Testis (tissue), 2 donors: ENCODE data around the gene PSAP.

Source experiments
- POLR2A ChIP-seq: fragments of 450-650 bp; IDR thresholded peaks from one replicate; pipeline ENCODE4 v1.6.1; 2017; ENCODE audit warnings: antibody characterized with exemption, mild to moderate bottlenecking, moderate library complexity
- TF ChIP-seq, protein P1 (sequence below), 3 experiments: fragments of 450-650 bp in 2 of 3; fragments of 200-600 bp in 1 of 3; sonication (generic) in 1 of 3; IDR thresholded peaks; one replicate each; pipeline ENCODE4 v1.5.1; 2016 to 2019; ENCODE audit warnings: antibody characterized with exemption in 3 of 3, mild to moderate bottlenecking in 2 of 3, moderate library complexity in 1 of 3

DNA sequence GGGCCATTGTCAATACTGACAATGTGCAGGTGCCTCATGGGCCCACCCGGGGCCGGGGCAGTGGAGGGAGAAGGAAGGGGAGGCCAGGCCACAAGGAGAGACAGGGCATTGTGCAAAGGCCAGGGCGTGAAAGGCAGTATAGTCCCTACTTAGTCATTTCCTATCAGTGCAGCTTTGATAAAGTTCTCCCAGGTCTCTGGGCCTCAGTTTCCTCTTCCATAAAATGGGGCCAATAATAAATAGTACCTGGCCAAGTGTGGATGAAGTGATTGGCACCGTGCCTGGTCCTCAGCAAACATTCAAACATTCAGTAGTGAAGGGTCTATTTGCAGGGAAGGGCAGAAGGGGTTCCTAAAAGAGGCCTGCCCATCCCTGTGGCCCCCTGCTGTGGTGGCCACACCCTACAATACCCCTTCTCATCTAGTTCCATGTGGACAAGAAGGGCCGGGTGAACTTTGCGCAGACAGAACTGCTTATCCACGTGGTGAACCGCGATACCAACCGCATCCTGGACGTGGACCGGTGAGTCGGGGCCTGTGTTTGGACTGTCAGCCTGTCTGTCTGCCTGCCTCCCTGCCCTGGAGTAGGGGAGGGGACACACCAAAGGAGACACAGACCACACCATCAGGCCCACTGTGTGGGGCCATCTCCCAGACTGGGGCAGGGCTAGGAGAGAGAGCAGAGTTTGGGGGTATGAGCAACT lies 40.9 kb downstream of the PSAP start:
- TF ChIP-seq POLR2A: no peak
- TF ChIP-seq, protein P1, sequence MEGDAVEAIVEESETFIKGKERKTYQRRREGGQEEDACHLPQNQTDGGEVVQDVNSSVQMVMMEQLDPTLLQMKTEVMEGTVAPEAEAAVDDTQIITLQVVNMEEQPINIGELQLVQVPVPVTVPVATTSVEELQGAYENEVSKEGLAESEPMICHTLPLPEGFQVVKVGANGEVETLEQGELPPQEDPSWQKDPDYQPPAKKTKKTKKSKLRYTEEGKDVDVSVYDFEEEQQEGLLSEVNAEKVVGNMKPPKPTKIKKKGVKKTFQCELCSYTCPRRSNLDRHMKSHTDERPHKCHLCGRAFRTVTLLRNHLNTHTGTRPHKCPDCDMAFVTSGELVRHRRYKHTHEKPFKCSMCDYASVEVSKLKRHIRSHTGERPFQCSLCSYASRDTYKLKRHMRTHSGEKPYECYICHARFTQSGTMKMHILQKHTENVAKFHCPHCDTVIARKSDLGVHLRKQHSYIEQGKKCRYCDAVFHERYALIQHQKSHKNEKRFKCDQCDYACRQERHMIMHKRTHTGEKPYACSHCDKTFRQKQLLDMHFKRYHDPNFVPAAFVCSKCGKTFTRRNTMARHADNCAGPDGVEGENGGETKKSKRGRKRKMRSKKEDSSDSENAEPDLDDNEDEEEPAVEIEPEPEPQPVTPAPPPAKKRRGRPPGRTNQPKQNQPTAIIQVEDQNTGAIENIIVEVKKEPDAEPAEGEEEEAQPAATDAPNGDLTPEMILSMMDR (IDR thresholded peaks at IDR 0.05): no peak
